ENCODE results near the gene PPP3CB.

DNA sequence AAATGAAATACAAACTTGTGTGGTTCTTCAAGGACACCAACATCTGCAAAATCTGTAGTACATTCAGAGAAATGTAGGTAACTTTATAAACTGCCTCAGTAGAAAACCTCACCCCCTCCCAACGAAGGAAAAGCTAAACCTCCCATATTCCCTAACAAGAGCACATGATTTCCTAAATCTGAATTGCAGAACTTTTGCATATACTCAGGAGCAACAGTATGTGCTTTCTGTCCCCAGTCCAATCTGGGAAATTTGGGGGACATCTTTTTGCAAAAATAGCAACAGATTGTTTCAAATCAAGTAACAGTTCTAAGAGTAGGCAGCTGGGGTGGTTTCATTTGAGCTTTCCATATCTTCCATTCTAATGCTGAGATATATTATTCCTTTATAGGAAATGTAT is 46.7 kb downstream of the PPP3CB start:
- TF ChIP-seq TAF1 (IDR thresholded peaks at IDR 0.05; ENCODE audit: borderline replicate concordance, low read depth, low read length) (no peak), POLR2AphosphoS5 (IDR thresholded peaks at IDR 0.05; ENCODE audit: low read depth, low read length) (no peak)
